HEK293T (cell line): ENCODE data around the gene ARHGAP20.

Experiments used
- CTCF ChIA-PET: fragments of 350-600 bp; formaldehyde crosslinking; extraction: SDS; loops from one replicate; lab custom pipeline; 2021; ENCODE audit warnings: antibody characterized with exemption, inconsistent platforms; lab: Yijun Ruan, JAX
- POLR2A ChIA-PET: fragments of 350-600 bp; formaldehyde crosslinking; extraction: SDS; loops from one replicate; lab custom pipeline; 2020; ENCODE audit warnings: antibody characterized with exemption, inconsistent platforms; lab: Yijun Ruan, JAX
- DNase-seq: peaks from one replicate; pipeline ENCODE4 v3.0.0; 2012; ENCODE audit warnings: mixed read lengths; ENCODE audit errors: extremely low spot score
- ARNT ChIP-seq: fragments of 450-650 bp; IDR thresholded peaks from 2 replicates; pipeline ENCODE4 v1.6.1; 2017; ENCODE audit warnings: mild to moderate bottlenecking
- BHLHE40 ChIP-seq: fragments of 450-650 bp; IDR thresholded peaks from 2 replicates; pipeline ENCODE4 v1.6.1; 2016; ENCODE audit warnings: mild to moderate bottlenecking, moderate library complexity, borderline replicate concordance
- CTBP1 ChIP-seq: fragments of 450-650 bp; IDR thresholded peaks from 2 replicates; pipeline ENCODE4 v1.6.1; 2016; ENCODE audit warnings: borderline replicate concordance
- ELF4 ChIP-seq: fragments of 450-650 bp; IDR thresholded peaks from 2 replicates; pipeline ENCODE4 v1.6.1; 2017; ENCODE audit warnings: antibody characterized with exemption
- FOXA1 ChIP-seq: fragments of 450-650 bp; IDR thresholded peaks from 2 replicates; pipeline ENCODE4 v1.6.1; 2016; ENCODE audit warnings: mild to moderate bottlenecking
- FOXK2 ChIP-seq: fragments of 450-650 bp; IDR thresholded peaks from 2 replicates; pipeline ENCODE4 v1.6.1; 2016; ENCODE audit warnings: mild to moderate bottlenecking
- FOXM1 ChIP-seq: fragments of 450-650 bp; IDR thresholded peaks from 2 replicates; pipeline ENCODE4 v1.6.1; 2017; ENCODE audit warnings: mild to moderate bottlenecking, borderline replicate concordance
- HDGF ChIP-seq: fragments of 450-650 bp; IDR thresholded peaks from 2 replicates; pipeline ENCODE4 v1.6.1; 2017; ENCODE audit warnings: antibody characterized with exemption, borderline replicate concordance
- L3MBTL2 ChIP-seq: fragments of 450-650 bp; conservative IDR thresholded peaks from 2 replicates; pipeline ENCODE4 v1.6.1; 2016; ENCODE audit warnings: mild to moderate bottlenecking
- LEF1 ChIP-seq: fragments of 450-650 bp; IDR thresholded peaks from 2 replicates; pipeline ENCODE4 v1.6.1; 2017; ENCODE audit warnings: mild to moderate bottlenecking, borderline replicate concordance
- NFRKB ChIP-seq: fragments of 450-650 bp; IDR thresholded peaks from 2 replicates; pipeline ENCODE4 v1.6.1; 2016; ENCODE audit warnings: mild to moderate bottlenecking, moderate library complexity
- PKNOX1 ChIP-seq: fragments of 450-650 bp; IDR thresholded peaks from 2 replicates; pipeline ENCODE4 v1.6.1; 2016
- SP1 ChIP-seq: fragments of 450-650 bp; IDR thresholded peaks from 2 replicates; pipeline ENCODE4 v1.6.1; 2017
- SUZ12 ChIP-seq: fragments of 450-650 bp; IDR thresholded peaks from 2 replicates; pipeline ENCODE4 v1.6.1; 2016; ENCODE audit warnings: mild to moderate bottlenecking
- TARDBP ChIP-seq: fragments of 450-650 bp; IDR thresholded peaks from 2 replicates; pipeline ENCODE4 v1.6.1; 2016
- ZNF384 ChIP-seq: fragments of 450-650 bp; IDR thresholded peaks from 2 replicates; pipeline ENCODE4 v1.6.1; 2016

Gene ARHGAP20

GRCh38 chr11:110582728-110583432, 129.4 kb downstream of the ARHGAP20 start:
- DNase-seq: no peak
- TF ChIP-seq FOXK2 (no peak), SP1 (no peak), SUZ12 (no peak), FOXA1 (no peak), ARNT (no peak), L3MBTL2 (no peak), ZNF384 (no peak), BHLHE40 (no peak), LEF1 (no peak), ELF4 (no peak), FOXM1 (no peak), PKNOX1 (no peak), NFRKB (no peak), HDGF (no peak), CTBP1 (no peak), TARDBP (no peak)
- ChIA-PET CTCF (no interaction called here), POLR2A (no interaction called here)

GRCh38 chr11:110580571-110580970, 131.7 kb downstream of the ARHGAP20 start:
- no peak for DNase-seq
- CTCF ChIA-PET: no interaction called here
- TF ChIP-seq PKNOX1: no peak
- TF ChIP-seq HDGF: no peak
- TF ChIP-seq ZNF384: no peak
- TF ChIP-seq NFRKB: no peak
- TF ChIP-seq CTBP1: no peak
- no peak for TF ChIP-seq L3MBTL2
- no peak for TF ChIP-seq SUZ12
- TF ChIP-seq ELF4: no peak
- no peak for TF ChIP-seq TARDBP
- TF ChIP-seq FOXM1: no peak
- no peak for TF ChIP-seq SP1
- TF ChIP-seq LEF1: no peak
- no peak for TF ChIP-seq FOXA1
- TF ChIP-seq FOXK2: no peak
- no peak for TF ChIP-seq ARNT
- no peak for TF ChIP-seq BHLHE40
- POLR2A ChIA-PET: no interaction called here

- CTCF ChIA-PET: no interaction called here
- POLR2A ChIA-PET: no interaction called here
- no peak for DNase-seq
Measured at GRCh38 chr11:110573411-110573810, 138.8 kb downstream of the ARHGAP20 start.

GRCh38 chr11:110571081-110571720, 141.0 kb downstream of the ARHGAP20 start:
- POLR2A ChIA-PET: no interaction called here
- CTCF ChIA-PET: no interaction called here
- no peak for DNase-seq
- TF ChIP-seq LEF1 (no peak), ZNF384 (no peak), SUZ12 (no peak), FOXA1 (no peak), NFRKB (no peak), HDGF (no peak), TARDBP (no peak), PKNOX1 (no peak), ARNT (no peak)

More at GRCh38 chr11:110573411-110573810, 138.8 kb downstream of the ARHGAP20 start:
- TF ChIP-seq TARDBP: no peak

- ChIA-PET POLR2A (no interaction called here), CTCF (no interaction called here)
- DNase-seq: no peak
- TF ChIP-seq SUZ12: no peak
- TF ChIP-seq L3MBTL2: no peak
- TF ChIP-seq ARNT: no peak
- TF ChIP-seq ELF4: no peak
- TF ChIP-seq PKNOX1: no peak
- no peak for TF ChIP-seq NFRKB
- no peak for TF ChIP-seq CTBP1
- no peak for TF ChIP-seq BHLHE40
- no peak for TF ChIP-seq ZNF384
- TF ChIP-seq FOXK2: no peak
- no peak for TF ChIP-seq FOXM1
- no peak for TF ChIP-seq TARDBP
- no peak for TF ChIP-seq LEF1
- no peak for TF ChIP-seq HDGF
- no peak for TF ChIP-seq FOXA1
Measured at GRCh38 chr11:110566577-110566976, 145.7 kb downstream of the ARHGAP20 start.
